Trophoblast cell (in vitro differentiated cells and primary cell): ENCODE results near the gene PRKAR1A.

Experiments used
- DNase-seq, 2 donors: peaks; one replicate each; pipeline ENCODE4 v3.0.0-alpha.2; 2016
- H2AFZ ChIP-seq: 2 replicates; pipeline ENCODE4 v1.6.1; 2013; ENCODE audit warnings: low read length, moderate library complexity, mild to moderate bottlenecking; ENCODE audit not compliant: insufficient read depth, poor library complexity
- H2AK5ac ChIP-seq: 2 replicates; pipeline ENCODE4 v1.6.1; 2013; ENCODE audit warnings: mild to moderate bottlenecking, low read length
- H2BK120ac ChIP-seq: 2 replicates; pipeline ENCODE4 v1.6.1; 2013; ENCODE audit warnings: low read length, mild to moderate bottlenecking, moderate library complexity; ENCODE audit not compliant: insufficient read depth, poor library complexity
- H2BK12ac ChIP-seq: 2 replicates; pipeline ENCODE4 v1.6.1; 2013; ENCODE audit warnings: mild to moderate bottlenecking, low read length, moderate library complexity
- H2BK5ac ChIP-seq: 2 replicates; pipeline ENCODE4 v1.6.1; 2013; ENCODE audit warnings: low read length, low read depth, moderate library complexity, mild to moderate bottlenecking; ENCODE audit not compliant: poor library complexity
- H3K14ac ChIP-seq: 2 replicates; pipeline ENCODE4 v1.6.1; 2013; ENCODE audit warnings: mild to moderate bottlenecking, low read length
- H3K18ac ChIP-seq: 2 replicates; pipeline ENCODE4 v1.6.1; 2013; ENCODE audit warnings: mild to moderate bottlenecking, low read length
- H3K23ac ChIP-seq: 2 replicates; pipeline ENCODE4 v1.6.1; 2013; ENCODE audit warnings: low read length
- H3K27ac ChIP-seq: 2 replicates; pipeline ENCODE4 v1.5.1; 2013; ENCODE audit warnings: low read depth, mild to moderate bottlenecking, inconsistent platforms, low read length, moderate library complexity
- H3K27me3 ChIP-seq: 2 replicates; pipeline ENCODE4 v1.6.1; 2013; ENCODE audit warnings: inconsistent platforms, mild to moderate bottlenecking, low read length, moderate library complexity; ENCODE audit not compliant: insufficient read depth
- H3K36me3 ChIP-seq, 2 experiments: 1 replicate in 1 of 2; 2 replicates in 1 of 2; pipeline ENCODE4 v1.6.1; 2013; ENCODE audit warnings: low read length in 2 of 2, mild to moderate bottlenecking in 2 of 2, moderate library complexity in 1 of 2; ENCODE audit not compliant: insufficient read depth in 2 of 2, control insufficient read depth in 1 of 2
- H3K4ac ChIP-seq: 2 replicates; pipeline ENCODE4 v1.6.1; 2013; ENCODE audit warnings: low read depth, mild to moderate bottlenecking, low read length, moderate library complexity
- H3K4me1 ChIP-seq, 2 experiments: 1 replicate in 1 of 2; 2 replicates in 1 of 2; pipeline ENCODE4 v1.6.1; 2013; ENCODE audit warnings: low read length in 2 of 2, mild to moderate bottlenecking in 2 of 2, moderate library complexity in 1 of 2; ENCODE audit not compliant: insufficient read depth in 2 of 2, control insufficient read depth in 1 of 2
- H3K4me2 ChIP-seq: 2 replicates; pipeline ENCODE4 v1.6.1; 2013; ENCODE audit warnings: inconsistent platforms, mild to moderate bottlenecking, low read length, moderate library complexity
- H3K4me3 ChIP-seq: 2 replicates; pipeline ENCODE4 v1.5.1; 2013; ENCODE audit warnings: mild to moderate bottlenecking, low read depth, low read length, inconsistent platforms
- H3K79me1 ChIP-seq: one replicate; pipeline ENCODE4 v1.6.1; 2013; ENCODE audit warnings: low read length
- H3K79me2 ChIP-seq: 2 replicates; pipeline ENCODE4 v1.6.1; 2013; ENCODE audit warnings: low read length, mild to moderate bottlenecking; ENCODE audit not compliant: control insufficient read depth, insufficient read depth, poor library complexity
- H3K9ac ChIP-seq: 2 replicates; pipeline ENCODE4 v1.6.1; 2013; ENCODE audit warnings: mild to moderate bottlenecking, low read length
- H3K9me3 ChIP-seq: 2 replicates; pipeline ENCODE4 v1.6.1; 2013; ENCODE audit warnings: low read depth, mild to moderate bottlenecking, control low read depth, inconsistent platforms, low read length; ENCODE audit not compliant: insufficient read depth
- H4K12ac ChIP-seq: 2 replicates; pipeline ENCODE4 v1.6.1; 2013; ENCODE audit warnings: low read depth, mild to moderate bottlenecking, low read length, moderate library complexity
- H4K8ac ChIP-seq: 2 replicates; pipeline ENCODE4 v1.6.1; 2013; ENCODE audit warnings: low read depth, mild to moderate bottlenecking, low read length, moderate library complexity
- H4K91ac ChIP-seq: one replicate; pipeline ENCODE4 v1.6.1; 2013; ENCODE audit warnings: low read depth, mild to moderate bottlenecking, low read length, moderate library complexity
- WGBS: extraction: QIAGEN DNeasy Blood & Tissue Kit; methylation state at CpG from one replicate; pipeline ENCODE4 v1.1.7; 2013; ENCODE audit warnings: missing lambda C conversion rate; ENCODE audit not compliant: insufficient read length, insufficient coverage; ENCODE audit errors: extremely low coverage; 5-methylcytosine and 5-hydroxymethylcytosine counted together

The PRKAR1A gene

DNA sequence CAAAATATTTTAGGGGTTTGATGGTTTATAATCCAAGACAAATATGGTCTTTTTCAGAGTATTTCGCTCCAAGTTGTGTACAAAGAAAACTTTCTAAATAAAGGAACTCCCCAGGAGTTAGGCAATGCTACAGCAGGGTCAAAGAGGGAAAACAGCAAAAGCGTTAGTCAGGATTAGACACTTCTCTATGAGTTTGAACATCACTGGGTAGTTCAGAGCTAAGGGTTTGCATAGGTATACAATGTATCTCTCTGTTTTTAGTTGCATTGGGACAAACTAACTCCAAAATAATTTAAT, 54.2 kb downstream of the PRKAR1A start:
- no peak overlapping the region for H3K27ac ChIP-seq
- no peak overlapping the region for H2BK5ac ChIP-seq
- no peak overlapping the region for H3K23ac ChIP-seq
- H2AK5ac ChIP-seq: no peak overlapping the region
- H3K36me3 ChIP-seq: no peaks in the 10 kb centered on the region
- no peak overlapping the region for H3K4me2 ChIP-seq
- H3K4me3 ChIP-seq: no peak overlapping the region
- WGBS: no CpG with 5 or more reads among the region's 2 CpGs
- H2BK12ac ChIP-seq: no peak overlapping the region
- no peaks in the 10 kb centered on the region for H3K27me3 ChIP-seq
- H2BK120ac ChIP-seq: no peak overlapping the region
- H3K18ac ChIP-seq: no peak overlapping the region
- no peak overlapping the region for H4K8ac ChIP-seq
- no peaks in the 10 kb centered on the region for H3K79me2 ChIP-seq
- peak in 1 of 2 donors; percentile 38 for DNase-seq
- H3K14ac ChIP-seq: no peak overlapping the region
- no peak overlapping the region for H2AFZ ChIP-seq
- H3K79me1 ChIP-seq: peaks cover 13% of the 10 kb centered on the region
- H3K4ac ChIP-seq: no peak overlapping the region
- no peak overlapping the region for H4K91ac ChIP-seq
- H4K12ac ChIP-seq: no peak overlapping the region
- no peak overlapping the region for H3K9ac ChIP-seq
- no peaks in the 10 kb centered on the region for H3K9me3 ChIP-seq
- peaks cover 3 to 7% of the 10 kb centered on the region in 2 experiments for H3K4me1 ChIP-seq

DNA sequence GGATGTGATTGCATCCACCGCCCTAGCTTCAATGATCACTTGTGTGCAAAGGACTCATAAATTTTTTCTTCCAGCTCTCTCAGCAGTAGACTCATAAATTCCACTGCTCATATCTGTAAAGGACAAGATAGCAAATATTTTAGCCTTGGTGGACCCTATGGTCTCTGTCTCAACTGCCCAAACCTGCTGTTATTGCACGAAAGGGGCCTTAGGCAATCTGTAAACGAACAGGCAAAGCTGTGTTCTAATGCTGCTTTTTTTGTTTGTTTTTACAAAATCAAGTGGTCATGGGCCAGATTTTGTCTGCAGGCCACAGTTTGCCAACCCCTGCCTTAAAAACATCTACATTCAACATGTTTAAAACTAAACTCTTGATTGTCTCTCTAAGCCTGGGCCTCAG, 54.8 kb downstream of the PRKAR1A start:
- Histone ChIP-seq H2BK12ac (no peak overlapping the region), H4K8ac (no peak overlapping the region), H2BK120ac (no peak overlapping the region), H3K27ac (peak overlapping the region; percentile 81), H3K27me3 (no peaks in the 10 kb centered on the region), H3K36me3 (no peaks in the 10 kb centered on the region), H2AFZ (no peak overlapping the region), H3K4me1 (peaks cover 3 to 7% of the 10 kb centered on the region in 2 experiments), H3K9me3 (no peaks in the 10 kb centered on the region), H3K4me3 (no peak overlapping the region), H2BK5ac (peak overlapping the region; percentile 41), H3K4ac (peak overlapping the region; percentile 27), H3K23ac (no peak overlapping the region), H4K91ac (peak overlapping the region; percentile 62), H2AK5ac (no peak overlapping the region), H3K79me1 (peaks cover 13% of the 10 kb centered on the region), H3K9ac (no peak overlapping the region), H4K12ac (no peak overlapping the region), H3K4me2 (no peak overlapping the region), H3K18ac (no peak overlapping the region), H3K79me2 (no peaks in the 10 kb centered on the region), H3K14ac (no peak overlapping the region)
- DNase-seq: peak; percentile 19 to 66
- WGBS: no CpG with 5 or more reads among the region's 3 CpGs

DNA sequence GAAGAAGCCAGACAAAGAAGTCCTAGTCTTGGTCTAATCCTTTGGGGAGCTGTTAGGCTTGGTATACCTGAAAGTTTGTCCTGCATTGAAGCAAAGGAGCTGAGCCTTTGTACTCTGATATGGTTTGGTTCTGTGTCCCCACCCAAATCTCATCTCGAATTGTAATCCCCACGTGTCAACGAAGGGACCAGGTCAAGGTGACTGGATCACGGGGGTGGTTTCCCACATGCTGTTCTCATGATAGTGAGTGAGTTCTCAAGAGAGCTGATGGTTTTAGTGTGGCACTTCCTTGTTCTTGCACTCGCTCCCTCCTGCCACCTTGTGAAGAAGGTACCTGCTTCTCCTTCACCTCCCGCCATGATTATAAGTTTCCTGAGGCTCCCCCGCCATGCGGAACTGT, 55.4 kb downstream of the PRKAR1A start:
- no CpG with 5 or more reads among the region's 8 CpGs for WGBS
- Histone ChIP-seq H3K4ac (peak overlapping the region; percentile 27), H3K79me1 (peaks cover 13% of the 10 kb centered on the region), H2AK5ac (no peak overlapping the region), H2BK120ac (no peak overlapping the region), H2BK12ac (peak overlapping the region; percentile 23), H3K9ac (no peak overlapping the region), H3K18ac (no peak overlapping the region), H2AFZ (no peak overlapping the region), H4K12ac (no peak overlapping the region), H3K14ac (peak overlapping the region; percentile 55), H2BK5ac (peak overlapping the region; percentile 41), H3K27me3 (no peaks in the 10 kb centered on the region), H3K23ac (no peak overlapping the region), H3K27ac (peak overlapping the region; percentile 81), H3K4me3 (no peak overlapping the region), H3K79me2 (no peaks in the 10 kb centered on the region), H4K8ac (no peak overlapping the region), H4K91ac (peak overlapping the region; percentile 62), H3K4me2 (no peak overlapping the region), H3K36me3 (no peaks in the 10 kb centered on the region), H3K4me1 (peaks cover 3 to 7% of the 10 kb centered on the region in 2 experiments), H3K9me3 (no peaks in the 10 kb centered on the region)
- DNase-seq: no peak

DNA sequence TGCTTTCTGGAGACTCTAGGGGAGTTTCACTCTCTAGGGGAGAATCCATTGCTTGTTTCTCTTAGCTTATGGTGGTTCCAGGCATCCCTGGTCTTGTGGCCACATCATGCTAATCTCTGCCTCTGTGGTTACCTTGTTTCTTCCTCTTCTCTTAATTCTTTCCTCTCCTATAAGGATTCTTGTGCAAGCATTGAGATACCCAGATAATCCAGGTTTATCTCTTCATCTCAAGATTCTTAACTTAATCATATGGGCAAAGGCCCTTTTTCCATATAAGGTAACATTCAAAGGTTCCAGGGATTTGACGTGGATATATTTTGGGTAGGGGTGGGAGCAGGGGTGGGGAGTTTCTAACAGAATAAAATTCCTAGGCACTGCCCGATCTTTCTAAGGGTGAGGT, 56.4 kb downstream of the PRKAR1A start:
- Histone ChIP-seq H3K27ac (no peak overlapping the region), H3K4me3 (no peak overlapping the region), H3K27me3 (no peaks in the 10 kb centered on the region), H2AK5ac (no peak overlapping the region), H4K12ac (no peak overlapping the region), H2AFZ (no peak overlapping the region), H2BK12ac (no peak overlapping the region), H3K79me2 (no peaks in the 10 kb centered on the region), H3K9me3 (no peaks in the 10 kb centered on the region), H3K36me3 (no peaks in the 10 kb centered on the region), H3K9ac (no peak overlapping the region), H3K18ac (no peak overlapping the region), H3K14ac (no peak overlapping the region), H2BK120ac (no peak overlapping the region), H4K91ac (no peak overlapping the region), H3K4me2 (no peak overlapping the region), H3K4ac (no peak overlapping the region), H3K23ac (no peak overlapping the region), H2BK5ac (no peak overlapping the region), H3K4me1 (peaks cover 3 to 7% of the 10 kb centered on the region in 2 experiments), H4K8ac (no peak overlapping the region), H3K79me1 (peaks cover 13% of the 10 kb centered on the region)
- WGBS: no CpG with 5 or more reads among the region's 2 CpGs
- peak; percentile 12 to 85 for DNase-seq
